T-helper 1 cell (primary cell): ENCODE results near the gene RBM33.
"Not testable (repeated sequence)": the region's sequence is repeated elsewhere in the genome, so short reads cannot be mapped to it uniquely, and the experiment has no call there.

Experiments
- DNase-seq, 5 donors: peaks; one replicate each; pipeline ENCODE4 v3.0.0-alpha.2; 2012 to 2020

Gene RBM33

GRCh38 chr7:155811895-155812761, 167.7 kb downstream of the RBM33 start, which contains the start of gene SHH:
Gene SHH (minus strand): TSS chr7:155812463. CDS start chr7:155812122, 341 bp downstream.
- DNase-seq = no peak

DNA sequence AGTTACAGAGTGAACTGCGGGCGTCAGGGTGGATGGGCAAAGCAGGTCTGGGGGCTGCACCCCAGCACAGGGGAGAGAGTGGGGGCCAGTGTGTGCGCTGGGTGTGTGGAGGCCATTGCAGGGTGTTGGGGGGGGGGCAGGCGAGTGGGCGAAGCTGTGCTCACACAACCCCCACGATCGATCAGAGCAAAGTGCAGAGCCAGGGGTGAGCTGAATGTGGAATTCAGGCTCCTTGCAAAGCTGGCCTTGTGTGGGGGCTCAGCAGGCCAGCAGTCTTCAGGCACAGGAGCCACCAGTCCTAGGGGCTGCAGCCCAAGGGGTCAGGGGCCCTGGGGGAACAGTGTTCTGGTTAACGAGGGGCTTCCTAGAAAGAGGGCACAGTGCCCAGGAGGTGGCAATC, 168.7 kb downstream of the RBM33 start:
- no peak for DNase-seq

GRCh38 chr7:155813546-155814315, 169.3 kb downstream of the RBM33 start:
- DNase-seq = no peak

GRCh38 chr7:155814316-155815276, 170.1 kb downstream of the RBM33 start:
- no peak for DNase-seq

- peak in 3 of 5 donors; percentile 29 to 53 (median 35) for DNase-seq
Measured at GRCh38 chr7:155815332-155816191, 171.1 kb downstream of the RBM33 start.

DNA sequence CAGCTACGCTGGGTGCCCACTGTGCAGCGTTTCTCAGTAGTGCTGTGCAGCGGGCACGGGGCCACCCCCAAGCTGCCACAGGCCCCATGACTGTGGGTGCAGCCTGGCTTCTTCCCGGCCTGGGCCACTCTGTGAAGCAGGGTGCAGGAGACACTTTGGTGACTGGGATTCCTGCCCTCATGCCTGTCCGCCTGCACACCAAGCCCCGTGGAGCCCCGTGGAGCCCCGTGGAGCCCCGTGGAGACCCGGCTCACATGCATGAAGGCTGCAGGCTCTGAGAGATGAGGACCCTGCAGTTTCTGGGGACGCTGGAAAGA, 171.7 kb downstream of the RBM33 start:
- no peak for DNase-seq

DNA sequence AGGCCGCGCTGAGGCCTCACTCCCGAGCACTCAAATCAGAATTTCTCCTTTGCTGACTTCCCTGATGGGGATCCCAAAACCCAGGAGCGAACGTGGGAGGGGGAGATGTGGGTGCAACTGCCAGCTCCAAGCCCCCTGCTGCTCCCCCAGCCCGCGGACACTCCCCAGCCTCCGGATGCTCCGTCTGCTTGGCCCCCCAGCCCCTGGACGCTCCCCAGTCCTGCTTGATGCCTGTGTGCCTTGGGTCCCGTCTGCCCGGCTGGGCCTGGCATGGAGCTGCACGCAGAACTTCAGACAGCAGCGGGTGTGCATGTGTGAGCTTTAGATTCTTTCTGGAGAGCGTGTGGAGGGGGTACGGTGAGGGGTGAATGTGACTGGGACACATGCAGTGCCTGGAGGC, 172.5 kb downstream of the RBM33 start:
- no peak for DNase-seq

DNA sequence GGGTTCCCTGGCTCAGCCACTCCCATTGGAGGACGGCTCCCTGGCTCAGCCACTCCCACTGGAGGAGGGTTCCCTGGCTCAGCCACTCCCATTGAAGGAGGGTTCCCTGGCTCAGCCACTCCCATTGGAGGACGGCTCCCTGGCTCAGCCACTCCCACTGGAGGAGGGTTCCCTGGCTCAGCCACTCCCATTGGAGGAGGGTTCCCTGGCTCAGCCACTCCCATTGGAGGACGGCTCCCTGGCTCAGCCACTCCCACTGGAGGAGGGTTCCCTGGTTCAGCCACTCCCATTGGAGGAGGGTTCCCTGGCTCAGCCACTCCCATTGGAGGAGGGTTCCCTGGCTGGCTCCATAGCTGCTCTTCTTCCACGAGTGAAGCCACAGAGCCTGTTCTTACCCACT, 173.1 kb downstream of the RBM33 start:
- DNase-seq = not testable (repeated sequence)

GRCh38 chr7:155818154-155818819, 173.8 kb downstream of the RBM33 start:
- DNase-seq = no peak

DNA sequence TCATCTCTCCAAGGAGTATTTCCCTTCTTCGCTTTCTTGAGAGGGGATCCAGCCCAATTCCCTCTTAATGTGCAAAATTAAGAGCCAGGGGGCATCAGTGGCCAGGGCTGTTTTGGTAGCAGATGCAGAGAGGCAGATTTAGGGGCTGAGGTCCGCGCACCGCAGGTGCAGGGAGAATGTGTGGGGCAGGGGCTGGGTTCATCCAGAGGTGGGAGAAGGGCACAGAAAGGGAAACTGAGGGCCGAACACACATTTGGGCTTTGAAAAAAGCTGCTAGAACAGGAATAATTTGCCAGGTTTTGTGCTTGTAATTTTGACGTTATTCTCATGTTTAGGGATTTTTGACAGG, 174.3 kb downstream of the RBM33 start:
- no peak for DNase-seq

DNA sequence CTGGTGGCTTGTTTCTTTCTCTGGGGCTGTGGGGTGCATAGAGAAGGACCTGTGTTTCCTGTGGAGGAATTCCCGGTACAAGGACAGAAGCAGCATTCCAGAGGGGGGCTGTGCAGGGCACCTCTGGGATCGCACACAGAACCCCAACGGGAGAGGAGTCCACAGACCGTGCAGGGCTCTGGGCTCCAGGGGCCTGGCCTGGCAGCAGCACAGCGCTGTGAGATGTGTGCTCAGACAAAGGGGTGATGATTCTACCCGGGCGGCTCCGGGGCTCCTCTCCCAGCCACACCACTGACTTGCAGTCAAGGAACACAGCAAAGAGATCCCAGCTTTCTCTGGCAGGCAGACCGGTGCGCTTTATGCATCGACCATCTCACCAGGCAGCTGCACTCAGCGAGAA, 174.7 kb downstream of the RBM33 start:
- no peak for DNase-seq

DNA sequence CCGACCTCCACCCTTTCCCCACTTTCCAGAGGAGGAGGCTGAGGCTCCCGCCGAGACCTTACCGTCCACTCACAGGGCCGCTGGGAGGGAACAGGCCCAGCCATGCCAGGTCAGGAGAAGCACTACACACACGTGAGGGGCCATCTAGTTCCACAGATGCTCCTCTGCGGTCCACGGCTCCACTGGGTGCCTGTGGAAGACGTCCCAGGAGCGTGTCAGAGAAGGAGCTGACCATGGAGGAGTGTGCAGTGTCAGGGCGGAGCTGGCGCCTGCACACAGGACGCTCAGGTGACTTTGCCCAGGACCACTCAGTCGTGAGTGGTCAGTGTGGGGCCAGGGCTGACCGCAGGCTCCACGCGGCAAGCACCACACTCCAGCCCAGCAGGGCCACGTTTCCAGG, 175.8 kb downstream of the RBM33 start:
- no peak for DNase-seq

DNA sequence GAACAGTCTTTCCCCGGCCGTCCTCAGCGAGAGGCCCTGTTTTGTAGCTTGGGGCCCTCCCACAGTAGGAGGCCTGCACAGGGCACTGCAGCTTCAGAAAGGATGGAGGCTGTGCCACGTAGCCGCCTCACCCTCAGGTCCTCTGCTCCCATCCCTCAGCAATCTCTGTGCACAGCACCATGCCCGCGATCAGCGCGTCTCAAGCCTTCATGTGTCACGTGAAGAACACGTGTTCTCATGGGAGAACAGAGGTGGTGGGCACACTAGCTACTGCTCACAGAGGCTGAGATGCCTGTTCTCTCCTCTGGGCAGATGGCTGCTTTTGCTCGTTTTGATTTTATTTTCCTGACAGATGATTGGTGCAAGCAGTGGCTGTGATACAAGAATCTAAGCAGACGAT, 176.3 kb downstream of the RBM33 start:
- no peak for DNase-seq

GRCh38 chr7:155821851-155822250, 177.4 kb downstream of the RBM33 start:
- no peak for DNase-seq

- no peak for DNase-seq
Measured at GRCh38 chr7:155824227-155824886, 179.9 kb downstream of the RBM33 start.

- no peak for DNase-seq
Measured at GRCh38 chr7:155825336-155825735, 180.9 kb downstream of the RBM33 start.

DNA sequence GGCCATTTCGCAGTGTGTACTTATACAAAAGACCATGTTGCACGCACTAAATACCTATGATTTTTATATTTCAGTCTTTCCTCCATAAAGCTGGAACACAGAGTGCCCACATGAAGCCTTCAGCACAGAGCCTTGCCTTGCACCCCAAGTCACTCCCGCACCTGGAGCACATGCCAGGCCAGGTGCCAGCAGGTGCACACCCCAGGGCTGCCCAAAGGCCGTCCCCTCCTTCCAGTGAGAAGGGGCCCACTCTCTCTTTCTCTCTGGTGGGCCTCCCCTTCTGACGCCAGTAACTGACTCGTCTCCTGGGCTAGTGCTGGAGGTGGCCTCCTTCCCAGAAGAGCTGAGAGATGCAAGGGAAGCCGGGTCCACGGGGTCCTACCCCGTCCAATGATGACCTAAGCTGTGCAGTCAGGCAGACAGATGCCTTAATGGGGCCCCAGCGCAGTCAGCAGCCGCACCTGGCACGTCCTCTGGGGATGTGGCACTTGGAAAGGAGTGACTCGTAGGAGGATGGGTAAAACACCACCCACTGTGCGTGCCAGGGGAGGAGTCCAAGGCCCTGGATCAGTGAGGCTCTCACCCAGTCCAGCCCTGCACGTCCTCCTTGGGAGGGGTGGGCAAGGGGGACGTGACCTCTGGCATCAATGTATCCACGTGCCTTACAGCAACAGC, 185.5 kb downstream of the RBM33 start:
- no peak for DNase-seq
